Fibroblast of lung (primary cell): Measurements from ENCODE around the gene KIAA0040.

Experiments used
- EZH2 ChIP-seq: IDR thresholded peaks from 2 replicates; pipeline ENCODE4 v1.5.1; 2012; ENCODE audit warnings: low read length, control low read depth, mild to moderate bottlenecking; ENCODE audit errors: missing control alignments
- TF ChIP-seq, protein P1 (sequence below), 2 donors: IDR thresholded peaks in 1 of 2; conservative IDR thresholded peaks in 1 of 2; 1 replicate in 1 of 2; 2 replicates in 1 of 2; pipeline ENCODE4 v1.5.1; 2011 to 2012; ENCODE audit warnings: low read length in 2 of 2, control low read depth in 1 of 2, inconsistent platforms in 1 of 2, low read depth in 1 of 2, mild to moderate bottlenecking in 1 of 2

DNA sequence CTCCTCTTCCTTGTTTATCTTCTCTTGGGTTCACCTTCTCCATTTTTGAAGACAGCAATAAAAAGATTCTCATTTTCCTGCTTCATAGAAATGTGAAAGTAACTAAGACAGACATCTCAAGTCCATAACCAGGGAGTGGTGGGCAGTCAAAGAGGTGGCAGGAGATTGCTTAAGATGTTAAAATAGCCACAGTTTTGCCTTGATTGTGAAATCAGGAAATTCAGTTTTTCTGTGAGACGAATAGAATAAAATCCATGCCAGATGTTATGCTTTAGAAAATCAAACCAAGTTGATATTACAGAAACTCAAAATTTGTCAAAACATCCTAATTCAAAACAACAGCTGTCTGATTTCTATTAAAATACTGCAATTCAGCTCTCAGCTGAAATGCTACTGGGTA lies 67.7 kb downstream of the KIAA0040 start:
- TF ChIP-seq, protein P1, sequence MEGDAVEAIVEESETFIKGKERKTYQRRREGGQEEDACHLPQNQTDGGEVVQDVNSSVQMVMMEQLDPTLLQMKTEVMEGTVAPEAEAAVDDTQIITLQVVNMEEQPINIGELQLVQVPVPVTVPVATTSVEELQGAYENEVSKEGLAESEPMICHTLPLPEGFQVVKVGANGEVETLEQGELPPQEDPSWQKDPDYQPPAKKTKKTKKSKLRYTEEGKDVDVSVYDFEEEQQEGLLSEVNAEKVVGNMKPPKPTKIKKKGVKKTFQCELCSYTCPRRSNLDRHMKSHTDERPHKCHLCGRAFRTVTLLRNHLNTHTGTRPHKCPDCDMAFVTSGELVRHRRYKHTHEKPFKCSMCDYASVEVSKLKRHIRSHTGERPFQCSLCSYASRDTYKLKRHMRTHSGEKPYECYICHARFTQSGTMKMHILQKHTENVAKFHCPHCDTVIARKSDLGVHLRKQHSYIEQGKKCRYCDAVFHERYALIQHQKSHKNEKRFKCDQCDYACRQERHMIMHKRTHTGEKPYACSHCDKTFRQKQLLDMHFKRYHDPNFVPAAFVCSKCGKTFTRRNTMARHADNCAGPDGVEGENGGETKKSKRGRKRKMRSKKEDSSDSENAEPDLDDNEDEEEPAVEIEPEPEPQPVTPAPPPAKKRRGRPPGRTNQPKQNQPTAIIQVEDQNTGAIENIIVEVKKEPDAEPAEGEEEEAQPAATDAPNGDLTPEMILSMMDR (conservative IDR thresholded peaks at IDR 0.05 in 1 of 2, IDR thresholded peaks at IDR 0.05 in 1 of 2; ENCODE audit: low read depth in 1 of 2, low read length in 2 of 2) = no peak
- no peak for TF ChIP-seq EZH2
